GM23248 (cell line): ENCODE measurements around the gene ROR1.

Source experiments
- EZH2 ChIP-seq: fragments of 200-600 bp; sonication (generic); IDR thresholded peaks from 2 replicates; pipeline ENCODE4 v1.6.1; 2018; ENCODE audit warnings: antibody characterized with exemption, mild to moderate bottlenecking; ENCODE audit not compliant: insufficient read depth, poor library complexity, severe bottlenecking
- EZH2phosphoT487 ChIP-seq: fragments of 200-600 bp; sonication (generic); IDR thresholded peaks from 2 replicates; pipeline ENCODE4 v1.6.1; 2018; ENCODE audit warnings: antibody characterized with exemption, moderate library complexity, mild to moderate bottlenecking, low read depth; ENCODE audit not compliant: insufficient read depth

DNA sequence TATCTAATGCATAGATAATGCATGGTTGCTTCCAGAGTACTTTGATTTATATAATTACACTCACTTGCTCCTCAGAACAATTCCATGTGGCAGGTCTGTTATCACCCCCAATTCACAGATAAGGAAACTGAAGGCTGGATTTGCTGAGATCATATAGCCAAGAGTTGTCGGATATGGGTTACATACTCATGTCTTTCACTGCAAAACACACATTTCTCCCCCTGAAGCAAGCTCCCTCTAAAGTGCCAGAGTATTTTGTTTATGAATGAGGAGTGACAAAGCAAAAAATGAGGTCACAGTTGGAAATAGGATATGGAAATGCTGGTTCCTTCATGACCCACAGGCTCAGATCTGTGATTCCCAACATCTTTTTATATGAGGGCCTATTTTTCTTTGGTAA lies 134.2 kb downstream of the ROR1 start:
- TF ChIP-seq EZH2, result no peak
- no peak for TF ChIP-seq EZH2phosphoT487
